NCI-H187 (cell line): ENCODE data around the gene PRR23E.

Experiments used
- DNase-seq, 2 experiments: peaks; one replicate each; lab custom pipeline; 2025; lab: John Stamatoyannopoulos, UW

Gene PRR23E

DNA sequence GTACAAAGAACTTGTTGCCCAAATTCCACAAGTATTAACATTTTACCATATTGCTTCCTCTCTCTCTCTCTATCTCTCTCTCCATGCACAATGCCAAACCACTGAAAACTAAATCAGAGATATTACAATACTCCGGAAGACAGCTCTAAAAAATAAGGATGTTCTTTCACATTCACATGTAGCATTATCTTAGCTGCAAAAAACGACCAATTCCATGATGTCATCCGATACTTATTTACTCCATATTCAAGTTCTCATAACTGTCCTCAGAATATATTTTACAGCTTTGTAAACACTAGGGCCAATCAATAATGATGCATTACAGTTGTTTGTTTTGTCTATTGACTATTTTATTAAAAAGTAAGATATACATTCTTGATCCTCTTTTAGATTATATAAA, 7.7 kb upstream of the PRR23E start:
- DNase-seq, result no peak

DNA sequence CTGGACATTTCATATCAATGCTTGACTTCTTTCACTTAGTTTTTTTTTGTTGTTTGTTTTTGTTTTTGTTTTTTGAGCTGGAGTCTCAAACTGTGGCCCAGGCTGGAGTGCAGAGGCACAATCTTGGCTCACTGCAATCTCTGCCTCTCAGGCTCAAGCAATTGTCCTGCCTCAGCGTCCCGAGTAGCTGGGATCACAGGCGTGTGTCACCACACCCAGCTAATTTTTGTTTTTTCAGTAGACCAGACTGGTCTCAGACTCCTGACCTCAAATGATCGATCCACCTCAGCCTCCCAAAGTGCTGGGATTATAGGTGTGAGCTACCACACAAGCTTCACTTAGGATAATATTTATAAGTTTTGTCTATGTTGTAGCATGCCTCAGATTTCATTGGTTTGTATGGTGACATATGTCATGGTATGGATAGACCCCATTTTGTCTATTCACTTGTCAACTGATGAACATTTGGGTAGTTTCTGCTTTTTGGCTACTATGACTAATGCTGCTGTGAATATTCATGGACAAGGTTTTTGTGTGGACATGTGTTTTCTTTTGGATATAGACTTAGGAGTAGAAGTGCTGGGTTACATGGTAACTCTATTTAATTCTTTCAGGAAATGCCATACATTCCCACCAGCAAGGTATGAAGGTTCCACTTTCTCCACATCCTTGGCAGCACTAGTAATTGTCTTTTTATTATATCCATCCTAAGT, 6.8 kb upstream of the PRR23E start:
- DNase-seq, result no peak

DNA sequence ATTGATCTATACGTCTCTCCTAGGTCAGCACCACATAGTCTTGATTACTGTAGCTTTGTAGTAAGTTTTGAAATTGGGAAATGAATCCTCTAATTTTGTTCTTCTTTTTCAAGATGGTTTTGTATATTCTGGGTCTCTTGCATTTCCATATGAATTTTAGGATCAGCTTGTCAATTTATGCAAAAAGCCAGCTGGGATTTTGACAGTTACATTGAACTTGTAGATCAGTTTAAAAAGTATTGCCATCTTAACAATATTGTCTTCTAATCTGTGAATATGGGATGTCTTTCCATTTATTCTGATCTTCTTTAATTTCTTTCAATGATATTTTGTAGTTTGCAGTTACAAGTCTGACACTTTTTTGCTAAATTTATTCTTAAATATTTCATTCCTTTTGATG, 5.6 kb upstream of the PRR23E start:
- no peak for DNase-seq

DNA sequence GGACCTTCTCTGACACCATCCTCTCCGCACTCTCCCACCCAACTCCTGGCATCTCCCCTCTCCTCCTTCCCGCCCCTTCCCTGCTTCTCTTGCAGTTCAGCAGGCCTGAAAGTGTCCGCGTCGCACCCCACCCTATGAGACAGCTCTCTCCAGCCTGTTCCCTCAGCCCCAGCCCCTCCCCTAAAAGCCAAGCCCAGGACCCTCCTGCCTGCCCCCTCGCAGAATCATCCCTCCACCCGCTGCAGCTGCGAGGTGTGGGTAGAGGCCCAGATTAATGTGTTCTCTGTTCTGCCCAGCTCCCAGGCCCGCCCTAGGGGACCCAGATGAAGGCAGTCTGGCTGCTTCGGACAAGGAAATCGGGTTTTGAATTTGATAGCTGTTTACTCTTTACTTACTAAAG, 410 bp downstream of the PRR23E start:
- DNase-seq, result no peak

DNA sequence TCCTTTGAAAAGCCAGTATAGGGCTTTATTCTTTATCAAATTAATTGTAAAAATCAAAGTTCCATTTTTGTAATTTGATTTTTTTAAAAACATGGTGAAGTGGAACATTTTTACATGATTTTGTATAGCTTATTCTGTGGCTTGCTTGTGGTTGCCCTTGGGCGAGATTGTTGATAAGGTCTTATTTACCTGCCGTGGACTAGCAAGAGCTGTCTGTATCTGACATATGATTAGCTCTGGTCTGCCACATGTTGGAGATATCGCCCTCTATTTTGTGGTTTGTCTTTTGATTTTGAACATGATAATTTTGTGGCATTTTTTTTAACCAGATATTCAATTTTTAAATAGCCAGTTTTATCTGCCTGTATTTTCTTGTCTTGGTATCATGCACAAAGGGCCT, 844 bp downstream of the PRR23E start:
- DNase-seq, result no peak

DNA sequence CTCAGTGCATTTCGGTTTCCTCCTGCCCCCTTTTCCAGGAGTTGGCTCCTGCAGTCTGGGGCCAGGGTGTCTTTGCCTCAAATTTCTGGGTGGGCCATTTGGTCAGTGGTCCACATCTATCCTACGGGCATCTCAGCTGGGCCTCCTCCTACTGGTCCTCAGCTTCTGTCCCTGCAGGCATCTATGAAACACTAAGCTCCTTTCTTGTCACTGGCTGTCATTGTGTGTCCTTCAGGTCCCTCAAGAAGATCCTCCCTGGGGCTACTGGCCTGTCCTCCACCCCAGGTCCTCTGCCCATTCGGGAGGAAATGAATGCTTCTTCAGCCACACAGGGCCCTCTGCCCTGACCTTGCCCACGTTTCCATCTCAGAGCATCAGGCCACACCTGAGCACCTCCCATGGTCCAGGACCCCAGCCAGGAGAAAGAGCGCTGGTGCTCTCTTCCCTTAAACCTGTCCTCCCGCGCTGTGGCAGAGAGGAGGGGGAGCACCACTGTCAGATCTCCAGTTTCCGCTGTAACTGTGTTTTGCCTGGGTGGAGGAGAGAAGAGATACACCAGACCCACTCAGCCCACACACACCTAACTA, 1.8 kb downstream of the PRR23E start:
- no peak for DNase-seq

DNA sequence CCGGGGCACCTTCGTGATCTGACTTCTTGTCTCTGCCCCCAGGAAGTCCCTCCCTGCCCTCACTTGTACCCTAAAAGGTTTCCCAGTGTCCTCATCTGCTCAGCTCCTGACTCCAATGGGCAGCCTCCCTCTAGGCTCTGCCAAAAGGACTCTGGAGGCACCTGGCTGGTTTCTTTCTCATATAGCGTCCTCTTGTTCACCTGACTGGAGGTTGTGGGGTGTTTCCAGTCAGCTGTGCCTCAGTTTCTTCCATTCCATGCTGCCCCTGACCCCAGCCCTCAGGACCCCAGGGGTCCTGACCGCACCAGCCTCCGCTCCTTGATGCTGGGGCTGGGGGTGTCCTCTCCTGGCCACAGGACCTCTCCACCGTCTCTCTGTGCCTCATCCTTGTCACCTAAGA, 2.5 kb downstream of the PRR23E start:
- no peak for DNase-seq

DNA sequence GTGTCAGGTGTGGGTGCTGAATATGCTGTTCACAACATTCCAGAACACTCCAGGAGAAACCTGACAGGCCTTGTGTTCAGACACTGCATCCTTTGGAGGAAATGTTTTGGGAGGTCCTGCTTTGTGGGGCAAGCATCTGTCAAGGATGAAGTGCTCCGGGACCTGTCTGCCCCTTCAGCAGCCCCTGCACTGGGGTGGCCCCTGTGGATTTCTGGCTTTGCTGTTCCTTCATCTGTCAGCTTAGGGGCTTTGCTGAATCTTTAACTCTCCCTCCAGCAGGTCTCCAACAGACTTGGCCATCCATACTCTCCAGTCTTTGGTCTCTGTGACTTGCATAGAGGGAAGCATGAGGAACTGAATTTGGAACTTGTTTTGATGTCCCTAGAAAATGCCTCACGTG, 3.1 kb downstream of the PRR23E start:
- no peak for DNase-seq

DNA sequence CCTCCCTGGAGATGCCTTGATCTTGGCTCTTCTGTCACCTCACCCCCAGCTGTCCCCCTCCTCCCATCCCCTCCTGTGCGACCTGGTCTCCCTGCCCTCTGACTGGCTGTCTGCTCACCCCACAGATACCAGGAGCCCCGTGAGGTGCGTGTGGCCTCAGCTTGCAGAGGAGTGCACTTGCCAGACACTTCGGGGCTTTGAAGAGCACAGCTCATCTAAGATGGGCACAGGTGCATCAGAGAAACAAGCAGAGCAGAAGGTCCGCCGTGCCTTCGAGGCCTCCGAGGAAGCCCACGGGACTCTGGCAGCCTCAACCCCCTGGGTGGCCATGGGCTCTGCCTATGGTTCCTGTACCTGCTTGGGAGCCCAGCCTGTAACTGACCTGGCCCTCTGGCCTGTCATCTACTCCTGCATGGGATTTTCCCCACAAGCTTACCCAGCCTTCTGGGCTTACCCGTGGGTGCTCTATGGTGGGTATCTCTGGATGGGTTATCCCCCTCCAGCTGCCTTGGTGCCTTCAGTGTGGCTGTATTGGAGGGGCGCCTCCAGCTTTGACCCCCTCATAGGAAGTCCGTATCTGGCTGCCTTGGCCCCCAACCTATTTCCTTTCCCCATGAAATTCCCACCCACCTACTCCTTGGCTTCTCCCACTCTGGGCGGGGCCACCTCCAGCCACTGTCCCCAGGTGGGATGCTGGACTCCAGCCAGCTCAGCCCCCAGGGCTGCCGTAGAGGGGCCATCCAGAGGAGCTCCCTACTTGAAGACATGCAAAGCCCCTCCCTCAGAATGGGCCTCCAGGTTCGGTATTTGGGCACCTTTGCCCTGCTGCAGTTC, 3.8 kb downstream of the PRR23E start:
- no peak for DNase-seq

DNA sequence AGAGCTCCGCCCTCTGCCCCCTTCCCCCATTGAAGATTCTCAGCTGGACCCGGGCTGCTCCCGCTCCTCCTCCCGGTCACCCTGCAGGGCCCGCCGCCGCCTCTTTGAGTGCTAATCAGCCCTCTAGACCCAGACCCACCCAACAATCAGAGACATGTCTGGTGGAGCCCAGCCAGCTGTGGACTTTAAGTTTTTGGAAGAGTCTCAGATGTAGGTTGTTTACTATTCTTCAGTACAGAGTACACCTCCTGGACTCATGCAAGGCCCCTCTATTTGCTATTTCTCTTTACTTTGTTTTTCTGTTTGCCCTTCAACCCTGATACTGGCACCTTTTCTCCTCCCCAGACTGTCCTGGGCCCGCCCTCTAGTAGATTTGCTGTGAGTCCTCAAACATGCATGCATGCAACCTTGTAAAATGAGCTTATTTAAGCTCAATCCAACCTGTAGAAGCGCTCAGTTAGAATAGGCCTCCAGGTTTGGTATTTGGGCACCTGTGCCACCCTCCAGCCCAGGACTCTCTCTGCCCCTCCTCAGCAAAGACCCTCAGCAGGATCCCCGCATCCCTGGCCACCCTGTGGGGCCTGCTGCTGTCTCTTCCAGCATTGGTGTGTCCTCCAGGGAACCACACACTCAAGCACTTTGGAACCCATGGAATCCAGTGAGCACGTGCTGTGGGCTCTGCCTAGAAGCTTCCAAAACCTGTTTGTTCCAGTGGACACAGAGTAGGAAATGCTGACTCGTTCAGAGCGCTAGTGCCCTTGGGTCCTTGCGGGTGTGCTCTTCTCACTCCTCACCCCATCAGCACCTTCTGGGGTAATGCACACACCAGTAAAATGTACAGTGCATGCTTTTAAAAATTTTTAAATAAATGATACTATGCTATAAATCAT, 4.6 kb downstream of the PRR23E start:
- no peak for DNase-seq

DNA sequence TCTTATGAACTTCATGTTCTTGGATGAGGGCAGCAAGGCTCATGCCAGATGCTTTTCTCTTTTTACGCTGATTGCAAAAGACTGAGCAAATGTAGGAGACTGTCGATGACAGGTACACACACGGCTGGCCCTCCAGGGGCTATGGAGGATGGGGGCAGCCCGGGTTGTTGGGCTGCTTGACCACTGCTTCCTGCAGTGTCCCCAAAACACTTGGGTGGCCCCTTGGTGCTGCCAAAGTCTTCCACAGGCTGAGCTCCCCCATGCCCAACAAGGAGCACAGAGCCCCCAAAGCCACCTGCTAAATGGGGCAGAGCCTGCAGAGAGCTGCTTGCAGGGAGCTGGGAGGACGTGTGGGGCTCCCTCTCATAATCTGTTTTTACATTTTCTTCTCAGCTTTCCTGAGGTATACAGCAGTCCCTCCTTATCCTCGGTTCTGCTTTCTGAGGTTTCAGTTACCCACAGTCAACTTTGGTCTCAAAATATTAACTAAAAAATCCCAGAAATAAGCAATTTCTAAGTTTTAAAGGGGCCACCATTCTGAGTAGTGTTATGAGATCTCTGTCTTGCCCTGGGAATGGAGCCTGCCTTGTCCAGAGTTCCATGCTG, 7.3 kb downstream of the PRR23E start:
- DNase-seq, result no peak

DNA sequence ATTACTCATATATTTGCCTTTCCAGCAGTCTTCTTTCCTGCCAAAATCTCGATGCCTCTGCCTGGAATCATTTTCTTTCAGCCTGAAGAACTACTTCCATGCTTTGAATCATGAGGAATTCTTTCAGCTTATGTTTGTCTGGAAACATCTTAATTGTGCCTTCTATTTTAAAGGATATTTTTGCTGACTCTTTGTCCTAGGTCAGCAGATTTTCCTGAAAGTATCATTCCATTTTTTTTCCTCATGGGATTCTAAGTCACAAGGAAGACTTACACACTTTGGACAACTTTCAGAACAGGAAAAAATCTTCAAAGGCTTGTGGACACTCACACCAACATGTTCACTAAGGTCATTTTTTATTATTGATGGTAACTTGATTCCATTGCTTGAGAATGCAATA, 10.1 kb downstream of the PRR23E start:
- no peak for DNase-seq

DNA sequence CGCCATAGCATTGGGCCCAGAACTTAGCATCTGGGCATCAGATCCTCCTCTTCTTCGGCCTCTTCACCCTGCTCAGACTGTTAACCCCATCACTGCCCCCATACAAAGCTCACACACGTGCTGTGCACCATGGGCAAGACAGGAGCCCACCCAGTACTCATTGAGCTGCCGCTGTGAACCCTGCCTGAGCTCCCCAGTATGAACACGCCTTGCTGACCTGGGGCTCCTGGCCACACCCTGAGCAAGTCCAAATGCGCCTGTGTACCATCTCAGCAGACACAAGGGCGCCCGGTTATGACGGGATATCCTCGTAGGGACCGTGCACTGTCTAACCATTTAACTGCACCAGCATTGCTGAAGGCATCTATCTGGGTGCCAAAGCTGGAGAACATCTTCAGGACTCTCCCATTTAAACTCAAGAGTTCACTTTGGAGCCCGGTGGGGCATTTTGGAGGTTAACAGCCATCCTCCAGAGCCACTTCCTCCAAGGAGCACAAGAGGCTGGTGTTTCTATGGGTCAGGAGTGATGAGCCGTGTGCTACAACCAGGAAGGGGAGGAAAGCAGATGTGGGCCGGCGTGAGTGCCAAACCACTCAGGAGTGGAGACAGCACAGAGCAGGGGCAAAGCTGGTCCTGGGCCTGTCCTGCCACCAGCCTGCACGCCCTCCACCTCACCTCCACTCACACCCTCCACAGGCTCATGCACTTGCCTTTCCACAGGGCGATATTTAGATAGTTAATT, 12.1 kb downstream of the PRR23E start:
- no peak for DNase-seq

DNA sequence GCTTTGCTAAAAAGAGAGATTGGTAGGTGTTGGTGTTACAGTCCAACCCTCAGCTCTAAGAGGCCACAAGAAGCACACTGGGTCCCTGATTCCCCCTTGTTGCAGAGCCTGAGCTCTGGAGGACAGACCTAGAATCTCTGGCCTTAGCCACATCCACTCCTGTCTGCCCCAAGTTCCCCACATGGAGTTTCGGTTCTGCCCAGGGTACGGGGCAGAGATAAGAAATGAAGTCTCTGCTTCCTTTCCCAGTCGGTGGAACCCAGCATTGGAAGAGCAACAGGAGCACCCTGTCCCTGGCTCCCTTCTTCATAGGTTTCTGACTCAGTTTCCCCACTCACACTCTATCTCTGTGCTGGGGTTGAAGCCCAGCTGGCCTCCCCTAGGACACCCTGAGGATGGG, 13.2 kb downstream of the PRR23E start:
- DNase-seq, result no peak

DNA sequence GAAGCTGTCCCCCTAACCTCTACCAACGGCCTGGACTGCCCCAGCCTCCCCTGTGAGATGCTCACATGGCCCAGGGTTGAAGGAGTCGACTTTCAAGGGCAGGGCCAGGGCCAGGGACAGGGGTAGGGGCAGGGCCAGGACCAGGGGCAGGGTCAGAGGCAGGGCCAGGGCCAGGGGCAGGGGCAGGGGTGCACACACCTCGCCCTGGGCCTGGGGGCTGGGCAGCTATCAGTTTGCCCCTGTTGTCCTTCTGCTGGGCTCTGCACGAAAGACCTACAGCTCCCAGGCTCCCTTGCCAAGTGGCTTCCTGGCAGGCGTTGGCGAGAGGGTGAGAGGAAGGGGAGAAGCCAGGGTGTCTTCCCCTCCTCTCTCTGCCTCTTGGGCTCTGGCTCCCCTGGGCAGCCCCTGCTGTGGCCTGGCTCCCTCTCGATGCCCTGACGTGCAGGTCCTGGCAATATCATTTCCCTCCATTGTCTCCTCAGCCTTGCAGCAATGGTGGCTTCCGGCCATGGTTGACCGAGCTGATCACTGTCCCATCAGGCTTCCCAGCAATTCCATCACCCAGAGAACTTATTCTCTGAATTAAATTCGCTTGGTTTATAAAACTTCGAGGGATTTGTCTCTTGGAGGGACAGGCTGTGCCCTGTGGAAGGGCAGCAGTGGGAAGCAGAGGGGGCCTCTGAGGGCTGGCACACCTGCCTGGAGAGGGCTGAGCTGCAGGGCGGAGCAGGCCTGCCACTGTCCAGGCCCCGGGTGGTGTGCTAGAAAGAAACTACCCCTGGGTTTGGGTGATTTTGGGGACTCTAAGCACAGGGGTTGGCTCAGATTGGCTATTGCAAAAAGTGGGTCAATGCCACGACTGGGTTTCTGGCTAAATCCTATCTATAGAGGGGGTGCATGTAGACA, 13.9 kb downstream of the PRR23E start:
- no peak for DNase-seq

DNA sequence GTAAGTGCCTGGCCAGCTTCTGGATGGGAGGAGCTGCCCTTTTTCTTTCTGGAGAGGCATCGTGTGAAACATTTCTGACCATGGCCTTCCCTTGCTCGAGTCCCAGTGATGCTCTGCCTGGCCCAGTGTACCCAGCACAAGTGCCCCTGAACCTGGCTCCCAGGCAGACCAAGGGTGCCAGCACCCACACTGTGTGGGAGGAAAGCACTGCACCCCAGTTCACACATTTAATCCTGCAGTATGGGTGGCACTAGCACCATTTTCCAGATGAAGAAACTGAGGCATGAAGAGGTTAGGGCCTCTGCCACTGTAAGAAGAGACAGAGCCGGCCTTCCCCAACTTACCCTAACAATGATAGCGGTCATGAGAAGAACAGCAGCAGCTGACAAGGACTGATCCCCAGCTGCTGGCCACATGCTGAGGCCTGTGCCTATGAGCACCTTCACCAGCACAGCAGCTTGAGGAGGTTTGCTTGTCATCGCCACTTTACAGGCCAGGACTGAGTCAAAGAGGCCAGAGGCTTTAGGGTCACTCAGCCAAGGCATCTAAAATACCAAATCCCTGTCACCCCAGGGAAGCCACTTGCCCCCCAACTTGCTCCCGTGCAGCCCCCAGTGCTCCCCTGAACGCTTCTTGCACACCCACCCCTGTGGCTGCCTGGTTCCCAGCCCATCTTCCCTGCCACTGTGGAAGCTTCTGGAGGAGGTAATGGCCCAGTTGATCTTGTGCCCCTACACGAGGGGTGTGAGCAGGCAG, 15.0 kb downstream of the PRR23E start:
- DNase-seq, result no peak

DNA sequence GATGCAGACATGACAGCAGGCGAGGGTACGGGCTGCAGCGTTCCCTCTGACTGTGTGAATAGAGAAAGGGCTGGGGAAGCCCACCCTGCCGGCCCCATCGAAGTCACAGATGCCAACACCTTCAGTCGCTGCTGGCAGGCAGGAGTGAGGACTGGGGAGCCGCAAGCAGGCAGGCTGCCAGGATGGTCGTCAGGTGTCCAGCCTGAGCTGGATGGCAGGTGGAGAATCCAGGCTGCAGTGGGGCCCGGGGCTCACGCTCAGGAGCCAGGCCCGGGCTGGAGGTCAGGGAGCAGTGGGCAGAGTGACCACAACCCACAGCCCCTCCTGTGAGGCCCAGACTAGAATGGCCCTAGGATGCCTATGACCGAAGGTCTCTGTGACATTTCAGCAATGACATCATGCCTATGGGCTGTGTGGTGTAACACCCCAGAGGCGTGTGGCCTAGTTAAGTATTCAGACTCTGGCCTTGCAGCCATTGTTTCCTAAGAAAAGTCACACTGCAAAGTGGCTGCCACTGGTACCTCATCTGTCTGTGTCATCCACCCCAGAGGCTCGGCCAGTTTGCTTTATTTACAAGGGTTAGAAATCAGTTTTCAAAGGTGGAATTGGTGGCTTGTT, 15.7 kb downstream of the PRR23E start:
- no peak for DNase-seq

DNA sequence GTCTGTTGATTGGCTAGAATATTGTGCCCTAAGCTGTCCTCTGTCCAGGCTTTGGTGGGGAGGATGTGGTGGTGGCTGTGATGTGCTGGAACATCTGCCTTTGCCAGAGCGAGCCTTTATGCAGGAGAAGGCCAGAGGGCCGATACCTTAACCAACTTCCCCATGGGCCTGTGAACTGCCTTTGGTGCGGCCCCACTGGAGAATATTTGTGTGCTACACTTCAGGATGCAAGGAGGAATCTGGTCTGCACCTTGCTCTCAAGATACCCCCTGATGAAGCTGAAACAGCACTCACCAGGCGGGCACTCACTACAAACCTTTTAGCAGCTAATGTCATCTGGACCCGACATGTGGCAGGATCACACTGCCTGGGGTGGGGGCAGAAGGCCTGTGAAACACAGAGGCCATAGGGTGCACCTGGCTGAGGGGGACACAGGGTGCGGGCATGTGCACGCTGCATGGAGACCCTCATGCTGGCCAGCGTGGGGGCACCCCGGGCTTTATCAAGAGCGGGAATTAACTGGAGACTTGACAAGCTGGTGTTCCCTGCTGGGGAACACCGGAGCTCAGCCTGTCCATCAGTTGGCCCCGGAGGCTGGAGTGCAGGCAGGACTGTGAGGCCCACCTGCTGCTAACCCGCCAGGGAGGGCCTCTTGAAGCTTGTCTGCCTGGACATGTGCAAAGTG, 16.4 kb downstream of the PRR23E start:
- no peak for DNase-seq
